ENCODE measurements around the gene UBE2C. TPM values are rescaled to one million over a fixed set of nuclear protein-coding genes. Genes with fewer than 3 reads are reported as not detected.

UBE2C gene
- total and polyA plus RNA-seq, 2 donors: 2.2 to 15.6 TPM

DNA sequence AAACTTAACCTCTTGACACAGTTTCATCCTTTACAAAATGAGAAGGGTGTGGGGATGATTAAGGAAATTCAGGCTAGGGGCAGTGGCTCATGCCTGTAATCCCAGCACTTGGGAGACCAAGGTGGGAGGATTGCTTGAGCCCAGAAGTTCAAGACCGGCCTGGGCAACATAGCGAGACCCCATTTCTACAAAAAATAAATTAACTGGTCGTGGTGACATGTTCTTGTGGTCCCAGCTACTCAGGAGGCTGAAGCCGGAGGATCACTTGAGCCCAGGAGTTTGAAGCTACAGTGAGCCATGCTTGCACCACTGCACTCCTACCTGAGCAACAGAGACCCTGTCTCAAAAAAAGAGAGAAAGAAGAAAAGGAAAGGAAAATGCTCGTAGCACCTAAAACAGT lies 54.0 kb downstream of the UBE2C start:
- Histone ChIP-seq H3K4me3 (ENCODE audit: low read depth, low read length) (no peak overlapping the region), H3K27ac (ENCODE audit: low read depth) (no peak overlapping the region), H3K36me3 (ENCODE audit: insufficient read depth) (no peaks in the 10 kb centered on the region), H3K4me1 (ENCODE audit: insufficient read depth) (no peaks in the 10 kb centered on the region)
- no peak for DNase-seq (ENCODE audit: extremely low spot score)
- 94% methylated on average over 5 of the region's 5 CpGs for WGBS

Small RNA genes lying within 50 kb of the gene (small RNA-seq; reads per million reads assigned to genes)
- not detected for gene RNU6ATAC38P

Other genes with a start within 250 kb of the UBE2C start
- gene WFDC8, start 233.4 kb upstream of the UBE2C start, total RNA-seq: not detected
- not detected for gene WFDC8, start 233.4 kb upstream of the UBE2C start, polyA plus RNA-seq
- not detected for gene WFDC10A, start 182.9 kb upstream of the UBE2C start, total RNA-seq
- not detected for gene WFDC10A, start 182.9 kb upstream of the UBE2C start, polyA plus RNA-seq
- gene WFDC9, start 181.4 kb upstream of the UBE2C start, total RNA-seq: not detected
- gene WFDC9, start 181.4 kb upstream of the UBE2C start, polyA plus RNA-seq: not detected
- gene WFDC11, start 142.4 kb upstream of the UBE2C start, total RNA-seq: not detected
- gene WFDC11, start 142.4 kb upstream of the UBE2C start, polyA plus RNA-seq: not detected
- 0.37 TPM for gene WFDC13, start 110.6 kb upstream of the UBE2C start, total RNA-seq
- 0.14 TPM for gene WFDC13, start 110.6 kb upstream of the UBE2C start, polyA plus RNA-seq
- not detected for gene WFDC10B, start 107.6 kb upstream of the UBE2C start, total RNA-seq
- gene WFDC10B, start 107.6 kb upstream of the UBE2C start, polyA plus RNA-seq: 6.9 TPM
- gene SPINT4, start 90.3 kb upstream of the UBE2C start, total RNA-seq: not detected
- not detected for gene SPINT4, start 90.3 kb upstream of the UBE2C start, polyA plus RNA-seq
- 0.90 TPM for gene WFDC3, start 20.8 kb upstream of the UBE2C start, total RNA-seq
- 31.5 TPM for gene WFDC3, start 20.8 kb upstream of the UBE2C start, polyA plus RNA-seq
- gene DNTTIP1, start 20.7 kb upstream of the UBE2C start, total RNA-seq: 8.1 TPM
- gene DNTTIP1, start 20.7 kb upstream of the UBE2C start, polyA plus RNA-seq: 67.0 TPM
- gene TNNC2, start 14.7 kb downstream of the UBE2C start, total RNA-seq: 23.2 TPM
- 4.1 TPM for gene TNNC2, start 14.7 kb downstream of the UBE2C start, polyA plus RNA-seq
- 33.5 TPM for gene SNX21, start 21.2 kb downstream of the UBE2C start, total RNA-seq
- 93.2 TPM for gene SNX21, start 21.2 kb downstream of the UBE2C start, polyA plus RNA-seq
- 13.1 TPM for gene ACOT8, start 44.7 kb downstream of the UBE2C start, total RNA-seq
- gene ACOT8, start 44.7 kb downstream of the UBE2C start, polyA plus RNA-seq: 29.5 TPM
- 5.6 TPM for gene ZSWIM3, start 45.0 kb downstream of the UBE2C start, total RNA-seq
- 2.7 TPM for gene ZSWIM3, start 45.0 kb downstream of the UBE2C start, polyA plus RNA-seq
- gene ZSWIM1, start 68.6 kb downstream of the UBE2C start, total RNA-seq: 4.6 TPM
- 6.9 TPM for gene ZSWIM1, start 68.6 kb downstream of the UBE2C start, polyA plus RNA-seq
- 1.7 TPM for gene SPATA25, start 75.0 kb downstream of the UBE2C start, total RNA-seq
- gene SPATA25, start 75.0 kb downstream of the UBE2C start, polyA plus RNA-seq: 3.8 TPM
- 4.8 TPM for gene NEURL2, start 78.6 kb downstream of the UBE2C start, total RNA-seq
- 11.7 TPM for gene NEURL2, start 78.6 kb downstream of the UBE2C start, polyA plus RNA-seq
- 31.7 TPM for gene CTSA, start 78.7 kb downstream of the UBE2C start, total RNA-seq
- 129 TPM for gene CTSA, start 78.7 kb downstream of the UBE2C start, polyA plus RNA-seq
- gene PLTP, start 99.5 kb downstream of the UBE2C start, total RNA-seq: 51.5 TPM
- gene PLTP, start 99.5 kb downstream of the UBE2C start, polyA plus RNA-seq: 221 TPM
- gene PCIF1, start 122.0 kb downstream of the UBE2C start, total RNA-seq: 11.5 TPM
- 44.0 TPM for gene PCIF1, start 122.0 kb downstream of the UBE2C start, polyA plus RNA-seq
- gene ZNF335, start 159.6 kb downstream of the UBE2C start, total RNA-seq: 11.9 TPM
- 12.4 TPM for gene ZNF335, start 159.6 kb downstream of the UBE2C start, polyA plus RNA-seq
- 1.9 TPM for gene MMP9, start 196.3 kb downstream of the UBE2C start, total RNA-seq
- gene MMP9, start 196.3 kb downstream of the UBE2C start, polyA plus RNA-seq: 2.1 TPM
- 0.69 TPM for gene SLC12A5, start 216.6 kb downstream of the UBE2C start, total RNA-seq
- gene SLC12A5, start 216.6 kb downstream of the UBE2C start, polyA plus RNA-seq: 1.5 TPM

All from urinary bladder (tissue), 4 donors.